ENCODE results near the gene GLIS1. TPM values are rescaled to one million over a fixed set of nuclear protein-coding genes. Genes with fewer than 3 reads are reported as not detected.

GLIS1 gene
- total and polyA plus RNA-seq, 8 donors, result 0.20 to 4.8 (median 0.55) TPM; not detected in 1

- Histone ChIP-seq H3K4me1 (no peaks in the 10 kb centered on the region), H3K36me3 (peaks cover 9 to 43% (median 38%) of the 10 kb centered on the region in 4 donors)
These were observed 32.7 kb upstream of the GLIS1 start for GRCh38 chr1:53771648-53772047.

DNA sequence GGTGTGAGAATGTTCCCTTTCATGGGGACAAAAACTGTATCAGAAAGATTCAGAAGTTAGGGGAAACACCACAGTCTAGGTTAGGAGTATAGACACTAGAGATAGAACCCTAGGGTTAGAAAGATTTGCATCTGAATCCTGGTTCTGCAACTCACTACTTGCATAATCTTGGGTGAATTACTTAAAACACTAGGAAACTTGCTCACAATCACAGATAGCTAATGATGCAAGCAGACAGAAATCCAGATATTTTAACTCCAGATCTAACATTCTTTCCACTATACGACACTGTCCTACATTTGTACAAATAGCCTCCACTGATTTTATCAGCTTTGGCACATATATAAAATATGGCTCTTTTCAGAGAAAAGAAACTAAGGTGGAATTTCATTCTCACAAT lies 30.8 kb upstream of the GLIS1 start:
- Histone ChIP-seq H3K27me3 (no peaks in the 10 kb centered on the region), H3K4me1 (no peaks in the 10 kb centered on the region)
- WGBS, 5 donors, result 93 to 100% (median 97%) methylated on average over 1 of the region's 1 CpG

More at GRCh38 chr1:53771648-53772047, 32.7 kb upstream of the GLIS1 start:
- 79 to 91% (median 89%) methylated on average over 2 of the region's 2 CpGs for WGBS, 5 donors
- Histone ChIP-seq H3K27ac (no peak overlapping the region), H3K4me3 (no peak overlapping the region), H3K27me3 (no peaks in the 10 kb centered on the region), H3K9me3 (no peaks in the 10 kb centered on the region)
- TF ChIP-seq POLR2A (IDR thresholded peaks at IDR 0.05) (no peak), EP300 (IDR thresholded peaks at IDR 0.05) (no peak), POLR2AphosphoS5 (IDR thresholded peaks at IDR 0.05) (no peak), CTCF (IDR thresholded peaks at IDR 0.05) (no peak)
- intact Hi-C loops (cut with DNase I; ENCODE audit: low total_unique reads), result no loop called here
- DNase-seq, result no peak

GRCh38 chr1:53769184-53769583 lies 30.2 kb upstream of the GLIS1 start:
- 91 to 100% (median 97%) methylated on average over 1 of the region's 1 CpG for WGBS, 5 donors
- intact Hi-C loops (cut with DNase I; ENCODE audit: low total_unique reads), result no loop called here
- Histone ChIP-seq H3K36me3 (peaks cover 9 to 44% (median 40%) of the 10 kb centered on the region in 4 donors), H3K4me1 (no peaks in the 10 kb centered on the region), H3K27me3 (no peaks in the 10 kb centered on the region), H3K4me3 (no peak overlapping the region), H3K27ac (no peak overlapping the region), H3K9me3 (no peaks in the 10 kb centered on the region)
- DNase-seq, result no peak
- TF ChIP-seq CTCF (IDR thresholded peaks at IDR 0.05) (no peak), EP300 (IDR thresholded peaks at IDR 0.05) (no peak)

More for the DNA sequence above, 30.8 kb upstream of the GLIS1 start:
- Histone ChIP-seq H3K9me3 (no peaks in the 10 kb centered on the region), H3K27ac (no peak overlapping the region), H3K4me3 (no peak overlapping the region), H3K36me3 (peaks cover 9 to 44% (median 40%) of the 10 kb centered on the region in 4 donors)
- TF ChIP-seq POLR2AphosphoS5 (IDR thresholded peaks at IDR 0.05) (no peak), POLR2A (IDR thresholded peaks at IDR 0.05) (no peak), EP300 (IDR thresholded peaks at IDR 0.05) (no peak), CTCF (IDR thresholded peaks at IDR 0.05) (no peak)
- DNase-seq, result no peak
- intact Hi-C loops (cut with DNase I; ENCODE audit: low total_unique reads), result no loop called here

- 37 to 63% (median 46%) methylated on average over 3 of the region's 3 CpGs for WGBS, 5 donors
- Histone ChIP-seq H3K27me3 (no peaks in the 10 kb centered on the region), H3K4me3 (no peak overlapping the region), H3K27ac (no peak overlapping the region), H3K9me3 (peaks cover 0 to under 1% (median 0%) of the 10 kb centered on the region in 4 donors), H3K36me3 (peaks cover 4 to 38% (median 35%) of the 10 kb centered on the region in 4 donors), H3K4me1 (no peaks in the 10 kb centered on the region)
- no peak for TF ChIP-seq EP300 (IDR thresholded peaks at IDR 0.05)
- intact Hi-C loops (cut with DNase I; ENCODE audit: low total_unique reads), result no loop called here
- peak in 1 of 2 donors; percentile 5 for DNase-seq
These were observed 28.0 kb upstream of the GLIS1 start for GRCh38 chr1:53766831-53767405.

- Histone ChIP-seq H3K27ac (no peak overlapping the region), H3K4me3 (no peak overlapping the region), H3K27me3 (no peaks in the 10 kb centered on the region), H3K4me1 (no peaks in the 10 kb centered on the region), H3K9me3 (peaks cover 0 to 6% (median 2%) of the 10 kb centered on the region in 4 donors), H3K36me3 (peaks cover 0 to 32% (median 28%) of the 10 kb centered on the region in 4 donors)
- TF ChIP-seq POLR2A (IDR thresholded peaks at IDR 0.05) (no peak), CTCF (IDR thresholded peaks at IDR 0.05) (no peak), EP300 (IDR thresholded peaks at IDR 0.05) (no peak), POLR2AphosphoS5 (IDR thresholded peaks at IDR 0.05) (no peak)
- 86 to 96% (median 89%) methylated on average over 3 of the region's 3 CpGs for WGBS, 5 donors
- intact Hi-C loops (cut with DNase I; ENCODE audit: low total_unique reads), result no loop called here
- no peak for DNase-seq
These were observed 27.3 kb upstream of the GLIS1 start for GRCh38 chr1:53766194-53766742.

Data from stomach (tissue), 9 donors.